OCI-LY7 (cell line): ENCODE data around the gene CFAP126. TPM values are rescaled to one million over a fixed set of nuclear protein-coding genes. Genes with fewer than 3 reads are reported as not detected.

Source experiments
- BruUV-seq: library from RNA; stranded (reverse); fragments of 400-500 nt; replicated peaks from 2 replicates; lab custom pipeline; 2021; lab: Mats Ljungman, UMichigan
- CTCF ChIA-PET: fragments of 300-600 bp; sonication (Branson Sonifier 250); formaldehyde crosslinking; loops from one replicate; lab custom pipeline; 2022; ENCODE audit warnings: antibody characterized with exemption; ENCODE audit not compliant: unreplicated experiment; lab: Charles Lee
- POLR2A ChIA-PET: fragments of 300-600 bp; sonication (Branson Sonifier 250); formaldehyde crosslinking; loops from one replicate; lab custom pipeline; 2022; ENCODE audit warnings: antibody characterized with exemption; lab: Charles Lee
- DNase-seq: peaks from one replicate; pipeline ENCODE4 v3.0.0-alpha.2; 2015; ENCODE audit warnings: low spot score
- H2AFZ ChIP-seq: fragments of 200-600 bp; sonication (generic), shearing (Covaris generic); 2 replicates; pipeline ENCODE4 v1.6.1; 2014; ENCODE audit warnings: mild to moderate bottlenecking, antibody characterized with exemption, low read length, moderate library complexity
- H3K27ac ChIP-seq: fragments of 200-600 bp; sonication (generic); 2 replicates; pipeline ENCODE4 v1.5.1; 2014; ENCODE audit warnings: mixed run types, low read depth, mild to moderate bottlenecking, moderate library complexity, low read length, inconsistent platforms; ENCODE audit not compliant: poor library complexity, severe bottlenecking
- H3K36me3 ChIP-seq: fragments of 200-600 bp; sonication (generic); 2 replicates; pipeline ENCODE4 v1.6.1; 2014; ENCODE audit warnings: mild to moderate bottlenecking, antibody characterized with exemption, low read length, moderate library complexity, mixed read lengths; ENCODE audit not compliant: insufficient read depth
- H3K4me1 ChIP-seq: fragments of 200-600 bp; sonication (generic); 2 replicates; pipeline ENCODE4 v1.5.1; 2014; ENCODE audit warnings: mild to moderate bottlenecking, low read length; ENCODE audit not compliant: insufficient read depth, poor library complexity, severe bottlenecking
- H3K4me2 ChIP-seq: fragments of 200-600 bp; sonication (generic); 2 replicates; pipeline ENCODE4 v1.6.1; 2014; ENCODE audit warnings: mild to moderate bottlenecking, low read length
- H3K4me3 ChIP-seq: fragments of 200-600 bp; sonication (generic); 2 replicates; pipeline ENCODE4 v1.5.1; 2014; ENCODE audit warnings: mild to moderate bottlenecking, low read depth, low read length; ENCODE audit not compliant: poor library complexity, severe bottlenecking
- H3K79me2 ChIP-seq: fragments of 200-600 bp; sonication (generic); 2 replicates; pipeline ENCODE4 v1.6.1; 2016; ENCODE audit warnings: low read depth, mild to moderate bottlenecking, low read length, moderate library complexity, mixed read lengths; ENCODE audit not compliant: insufficient read depth
- H3K9me2 ChIP-seq: fragments of 200-600 bp; sonication (generic); 2 replicates; pipeline ENCODE4 v1.6.1; 2016; ENCODE audit warnings: mild to moderate bottlenecking, low read length, mixed read lengths; ENCODE audit not compliant: insufficient read depth
- H3K9me3 ChIP-seq: fragments of 200-600 bp; sonication (generic); 2 replicates; pipeline ENCODE4 v1.6.1; 2014; ENCODE audit warnings: mild to moderate bottlenecking, mixed run types, low read length, mixed read lengths
- H4K20me1 ChIP-seq: fragments of 200-600 bp; sonication (generic); 2 replicates; pipeline ENCODE4 v1.6.1; 2014; ENCODE audit warnings: mild to moderate bottlenecking, antibody characterized with exemption, low read length, moderate library complexity, mixed read lengths; ENCODE audit not compliant: insufficient read depth
- CTCF ChIP-seq: fragments of 200-600 bp; sonication (generic); conservative IDR thresholded peaks from 2 replicates; pipeline ENCODE4 v1.5.1; 2014; ENCODE audit warnings: mild to moderate bottlenecking, antibody characterized with exemption, low read length, moderate library complexity, mixed read lengths
- EZH2phosphoT487 ChIP-seq: fragments of 200-600 bp; sonication (generic); IDR thresholded peaks from 2 replicates; pipeline ENCODE4 v1.6.1; 2018; ENCODE audit warnings: low read depth, borderline replicate concordance, mild to moderate bottlenecking, mixed run types, antibody characterized with exemption, low read length, moderate library complexity, mixed read lengths
- intact Hi-C: fragments of 100-400 bp; cut with micrococcal nuclease; formaldehyde crosslinking; loops from one replicate; pipeline ENCODE4 v1.10.0; 2022; ENCODE audit not compliant: unreplicated experiment
- total RNA-seq, 2 experiments: library from RNA; depleted of rRNA in 1 of 2; stranded (reverse); fragments of >200 nt in 1 of 2; shearing (Covaris generic) in 1 of 2; gene quantifications; 2 replicates each; pipeline ENCODE4 v1.2.3, GENCODE V29; 2014 to 2022

CFAP126 gene
- total RNA-seq, 2 experiments from 2014 or later: not detected

GRCh38 chr1:161381707-161382106, 14.0 kb upstream of the CFAP126 start:
- DNase-seq: no peak
- no peaks in the 10 kb centered on the region for H3K9me3 ChIP-seq
- ChIA-PET CTCF (interaction anchor here (0.6 to 1.5 kb wide), 5 partner anchors 152 to 189 kb away, joined by 3 to 6 read pairs (median 3); partner anchors contain the start of genes NDUFS2 and TOMM40L), POLR2A (interaction anchor here (0.6 to 1.6 kb wide), 6 partner anchors 11 to 304 kb away, joined by 3 to 7 read pairs (median 3); partner anchors contain the start of genes PPOX and TOMM40L)
- H2AFZ ChIP-seq: no peak overlapping the region
- TF ChIP-seq EZH2phosphoT487 (no peak), CTCF (no peak)
- no peaks in the 10 kb centered on the region for H3K79me2 ChIP-seq
- no peak overlapping the region for H3K4me2 ChIP-seq
- H3K4me1 ChIP-seq: peaks cover 2% of the 10 kb centered on the region
- H3K27ac ChIP-seq: no peak overlapping the region
- intact Hi-C loops: loop anchor here (1.0 to 5.0 kb wide), 3 partner anchors 74 to 189 kb away; partner anchors contain the start of gene MPZ
- H3K9me2 ChIP-seq: no peaks in the 10 kb centered on the region
- H3K36me3 ChIP-seq: no peaks in the 10 kb centered on the region
- no TSS peak for BruUV-seq
- no peaks in the 10 kb centered on the region for H4K20me1 ChIP-seq
- no peak overlapping the region for H3K4me3 ChIP-seq

DNA sequence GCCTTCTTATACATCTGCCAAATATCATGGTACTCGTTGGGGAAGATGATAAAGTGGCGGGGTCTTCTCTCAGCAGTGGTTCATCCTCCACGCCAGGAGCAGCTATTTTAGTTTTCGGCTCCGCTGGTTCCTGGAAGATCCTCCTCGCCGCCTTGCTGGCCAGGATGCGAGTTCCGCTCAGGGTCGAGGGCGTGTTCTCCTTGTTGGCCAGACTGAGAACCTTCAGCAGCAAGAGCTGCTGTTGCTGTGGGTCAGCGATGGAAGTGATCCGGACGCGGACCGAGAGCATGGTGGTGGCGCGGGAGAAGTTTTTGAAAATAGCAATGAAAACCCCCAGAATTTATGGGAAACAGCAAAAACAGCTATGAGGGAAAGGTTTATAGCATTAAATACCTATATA, 11.4 kb upstream of the CFAP126 start:
- DNase-seq: no peak
- no peaks in the 10 kb centered on the region for H4K20me1 ChIP-seq
- no peak overlapping the region for H3K27ac ChIP-seq
- H3K4me2 ChIP-seq: no peak overlapping the region
- no peaks in the 10 kb centered on the region for H3K9me2 ChIP-seq
- TF ChIP-seq CTCF (no peak), EZH2phosphoT487 (no peak)
- no peaks in the 10 kb centered on the region for H3K36me3 ChIP-seq
- H3K4me3 ChIP-seq: no peak overlapping the region
- H3K4me1 ChIP-seq: no peaks in the 10 kb centered on the region
- H3K9me3 ChIP-seq: no peaks in the 10 kb centered on the region
- intact Hi-C loops: no loop called here
- no peaks in the 10 kb centered on the region for H3K79me2 ChIP-seq
- CTCF ChIA-PET: no interaction called here
- POLR2A ChIA-PET: interaction anchor here (0.6 to 1.1 kb wide), 2 partner anchors 48 to 133 kb away, joined by 3 read pairs; no protein-coding TSS in a partner anchor
- H2AFZ ChIP-seq: no peak overlapping the region
- BruUV-seq: no TSS peak

DNA sequence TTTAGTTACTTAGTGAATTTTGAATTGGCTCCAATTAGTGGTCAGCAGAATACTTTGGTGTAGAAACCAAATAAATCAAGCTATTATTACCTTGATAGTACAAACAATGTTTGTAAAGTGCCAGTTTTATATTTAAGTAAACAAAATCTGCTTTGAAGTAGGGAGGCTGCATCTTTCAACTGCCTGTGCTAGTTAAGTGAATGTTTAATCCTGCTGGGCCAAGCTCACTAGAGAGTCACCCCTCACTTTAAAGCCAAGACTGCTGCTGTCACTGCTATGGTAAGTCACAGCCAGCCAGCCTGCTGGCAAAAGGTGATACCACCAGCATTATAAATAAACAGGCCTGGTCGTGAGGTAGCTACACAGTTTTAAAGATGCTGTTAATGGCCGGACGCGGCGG, 10.3 kb upstream of the CFAP126 start:
- H2AFZ ChIP-seq: no peak overlapping the region
- H3K4me2 ChIP-seq: no peak overlapping the region
- intact Hi-C loops: no loop called here
- no peaks in the 10 kb centered on the region for H3K9me2 ChIP-seq
- no peak overlapping the region for H3K4me3 ChIP-seq
- no peaks in the 10 kb centered on the region for H3K36me3 ChIP-seq
- BruUV-seq: no TSS peak
- ChIA-PET POLR2A (interaction anchor here (1.0 kb wide), 1 partner anchor 9 kb away, joined by 4 read pairs; no protein-coding TSS in a partner anchor), CTCF (interaction anchor here (0.7 kb wide), 1 partner anchor 53 kb away, joined by 3 read pairs; no protein-coding TSS in a partner anchor)
- no peak overlapping the region for H3K27ac ChIP-seq
- H3K79me2 ChIP-seq: no peaks in the 10 kb centered on the region
- H4K20me1 ChIP-seq: no peaks in the 10 kb centered on the region
- H3K9me3 ChIP-seq: no peaks in the 10 kb centered on the region
- no peaks in the 10 kb centered on the region for H3K4me1 ChIP-seq
- DNase-seq: no peak
- no peak for TF ChIP-seq CTCF
- TF ChIP-seq EZH2phosphoT487: no peak
